ENCODE data around the gene IRF1. TPM values are rescaled to one million over a fixed set of nuclear protein-coding genes. Genes with fewer than 3 reads are reported as not detected.

The IRF1 gene
- total and polyA plus RNA-seq, 12 donors, result 3.0 to 116 (median 20.1) TPM

DNA sequence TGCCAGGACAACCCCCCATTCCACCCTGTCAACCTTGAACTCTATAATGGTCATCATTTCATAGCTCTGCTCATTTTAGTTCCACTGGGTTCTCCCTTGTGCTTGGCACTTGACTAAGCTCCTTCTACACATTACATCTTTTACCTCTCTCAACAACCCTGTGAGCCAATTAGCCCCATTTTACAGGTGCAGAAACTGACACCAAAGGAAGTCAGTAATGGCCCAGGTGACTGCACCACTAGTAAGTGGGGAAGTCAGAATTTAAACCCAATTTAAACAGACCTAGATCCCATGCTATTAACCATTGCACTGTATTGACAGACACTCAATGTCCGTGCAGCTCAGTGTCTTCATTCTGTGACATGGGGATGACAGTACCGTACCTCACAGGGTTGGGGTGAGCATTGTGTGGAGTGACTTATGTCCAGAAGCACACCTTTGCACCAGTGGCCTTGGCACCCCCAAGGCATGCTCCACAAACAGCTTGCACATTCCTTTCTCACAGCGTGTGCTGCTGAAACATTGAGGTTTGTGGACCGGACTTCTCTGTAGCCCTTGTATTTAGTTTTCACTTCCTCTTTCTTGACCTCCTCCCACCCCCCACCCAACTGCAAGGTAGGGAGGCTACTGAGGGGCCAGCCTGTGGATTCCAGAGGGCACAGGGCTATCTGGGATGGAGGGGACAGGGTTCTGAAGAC lies 23.1 kb downstream of the IRF1 start:
- intact Hi-C loops (cut with DNase I), result no loop called here
- 65 to 77% (median 70%) methylated on average over 4 of the region's 4 CpGs for WGBS, 4 donors
- H3K4me1 ChIP-seq (replicated peaks in 1 of 2), result peaks cover 8 to 44% of the 10 kb centered on the region in 2 donors
- no peak overlapping the region for H3K4me3 ChIP-seq
- TF ChIP-seq POLR2A (IDR thresholded peaks at IDR 0.05), result no peak
- TF ChIP-seq, protein P1, sequence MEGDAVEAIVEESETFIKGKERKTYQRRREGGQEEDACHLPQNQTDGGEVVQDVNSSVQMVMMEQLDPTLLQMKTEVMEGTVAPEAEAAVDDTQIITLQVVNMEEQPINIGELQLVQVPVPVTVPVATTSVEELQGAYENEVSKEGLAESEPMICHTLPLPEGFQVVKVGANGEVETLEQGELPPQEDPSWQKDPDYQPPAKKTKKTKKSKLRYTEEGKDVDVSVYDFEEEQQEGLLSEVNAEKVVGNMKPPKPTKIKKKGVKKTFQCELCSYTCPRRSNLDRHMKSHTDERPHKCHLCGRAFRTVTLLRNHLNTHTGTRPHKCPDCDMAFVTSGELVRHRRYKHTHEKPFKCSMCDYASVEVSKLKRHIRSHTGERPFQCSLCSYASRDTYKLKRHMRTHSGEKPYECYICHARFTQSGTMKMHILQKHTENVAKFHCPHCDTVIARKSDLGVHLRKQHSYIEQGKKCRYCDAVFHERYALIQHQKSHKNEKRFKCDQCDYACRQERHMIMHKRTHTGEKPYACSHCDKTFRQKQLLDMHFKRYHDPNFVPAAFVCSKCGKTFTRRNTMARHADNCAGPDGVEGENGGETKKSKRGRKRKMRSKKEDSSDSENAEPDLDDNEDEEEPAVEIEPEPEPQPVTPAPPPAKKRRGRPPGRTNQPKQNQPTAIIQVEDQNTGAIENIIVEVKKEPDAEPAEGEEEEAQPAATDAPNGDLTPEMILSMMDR (IDR thresholded peaks at IDR 0.05), result no peak
- no peaks in the 10 kb centered on the region for H3K9me3 ChIP-seq (replicated peaks in 1 of 3)
- H3K27ac ChIP-seq, result peak overlapping the region in 2 of 5 donors; percentile 61 to 68
- H3K27me3 ChIP-seq, result no peaks in the 10 kb centered on the region
- no peaks in the 10 kb centered on the region for H3K36me3 ChIP-seq (replicated peaks in 1 of 2)
- peak in 2 of 7 donors; percentile 7 to 50 for DNase-seq

DNA sequence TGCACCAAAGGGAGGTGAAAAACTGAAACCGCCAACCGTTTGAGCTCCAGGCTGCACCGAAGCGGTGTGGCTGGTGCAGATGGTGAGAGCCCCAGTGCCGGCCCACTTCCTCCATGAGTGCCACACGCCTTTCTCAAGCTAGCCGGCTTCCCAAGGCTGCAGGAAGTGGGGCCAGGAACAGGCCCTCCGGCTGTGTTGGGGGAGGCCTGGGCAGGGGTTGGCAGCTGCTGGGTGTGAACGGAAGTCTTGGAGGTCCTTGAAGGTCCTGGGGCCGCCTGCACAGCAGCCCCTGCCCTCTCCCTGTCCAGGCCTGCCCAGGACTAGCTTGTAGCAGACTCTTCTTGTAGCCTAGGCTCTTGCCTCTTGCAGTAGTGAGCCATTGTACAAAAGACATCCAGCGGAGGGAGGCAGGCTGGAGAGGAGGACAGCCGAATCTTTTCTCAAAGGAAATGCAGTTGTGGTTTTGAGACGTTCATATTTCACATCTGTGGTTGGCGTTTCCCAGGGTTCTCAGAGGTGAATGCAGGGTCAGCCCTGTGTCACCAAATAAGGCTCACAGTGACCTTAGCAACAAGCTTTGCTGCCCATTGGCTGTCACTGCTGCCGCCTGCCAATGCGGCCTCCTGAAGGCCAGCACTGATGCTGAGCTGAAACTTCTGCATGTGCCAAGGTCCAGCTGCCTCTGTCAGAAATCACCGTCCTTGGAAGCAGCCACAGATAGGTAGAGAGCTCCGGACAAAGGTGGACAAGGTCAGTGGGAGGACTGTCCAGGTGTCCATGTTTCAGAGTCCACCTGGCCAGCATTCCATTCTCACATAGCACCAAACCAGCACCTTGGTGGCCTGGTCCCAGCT lies 23.9 kb downstream of the IRF1 start:
- no peak overlapping the region for H3K4me3 ChIP-seq
- WGBS, 4 donors, result 32 to 47% (median 40%) methylated on average over 9 to 18 of the region's 18 CpGs
- peaks cover 8 to 44% of the 10 kb centered on the region in 2 donors for H3K4me1 ChIP-seq (replicated peaks in 1 of 2)
- H3K9me3 ChIP-seq (replicated peaks in 1 of 3), result no peaks in the 10 kb centered on the region
- H3K36me3 ChIP-seq (replicated peaks in 1 of 2), result no peaks in the 10 kb centered on the region
- TF ChIP-seq POLR2A (IDR thresholded peaks at IDR 0.05), result no peak
- TF ChIP-seq, protein P1 (IDR thresholded peaks at IDR 0.05), result no peak
- intact Hi-C loops (cut with DNase I), result no loop called here
- peak; percentile 34 to 80 (median 68) for DNase-seq
- H3K27me3 ChIP-seq, result no peaks in the 10 kb centered on the region
- H3K27ac ChIP-seq, result peak overlapping the region in 2 of 5 donors; percentile 61 to 68

DNA sequence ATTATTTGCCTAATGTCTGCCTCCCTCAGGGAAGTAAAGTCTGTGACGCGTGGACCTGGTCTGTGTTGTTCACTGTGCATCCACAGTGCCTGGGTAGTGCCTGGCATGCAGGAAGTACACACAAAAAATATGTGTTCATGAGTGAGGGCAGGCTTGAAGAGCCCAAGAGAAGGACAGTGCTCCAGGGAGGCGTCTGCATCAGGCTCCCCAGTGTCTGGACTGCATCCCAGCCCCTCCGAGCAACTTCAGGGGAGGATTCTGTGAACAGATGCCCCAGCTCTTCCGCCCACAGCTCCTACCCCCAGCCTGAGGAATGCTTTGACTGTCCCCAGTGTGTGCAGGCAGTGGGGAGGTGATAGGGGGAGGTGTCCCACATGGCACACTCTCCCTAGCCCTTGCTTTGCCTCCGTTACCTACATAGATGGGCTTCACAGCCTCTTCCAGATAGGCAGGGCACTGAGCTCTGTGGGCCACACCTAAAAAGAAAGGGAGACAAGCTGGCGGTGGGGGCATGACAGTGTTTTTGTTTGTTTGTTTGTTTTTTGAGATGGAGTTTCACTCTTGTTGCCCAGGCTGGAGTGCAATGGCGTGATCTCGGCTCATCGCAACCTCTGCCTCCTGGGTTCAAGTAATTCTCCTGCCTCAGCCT lies 25.4 kb downstream of the IRF1 start:
- peak overlapping the region in 2 of 5 donors; percentile 64 to 79 for H3K27ac ChIP-seq
- H3K9me3 ChIP-seq (replicated peaks in 1 of 3), result no peaks in the 10 kb centered on the region
- H3K27me3 ChIP-seq, result no peaks in the 10 kb centered on the region
- peaks cover 12 to 53% of the 10 kb centered on the region in 2 donors for H3K4me1 ChIP-seq (replicated peaks in 1 of 2)
- peak in 1 of 7 donors; percentile 46 for DNase-seq
- no peaks in the 10 kb centered on the region for H3K36me3 ChIP-seq (replicated peaks in 1 of 2)
- intact Hi-C loops (cut with DNase I), result no loop called here
- 76 to 89% (median 84%) methylated on average over 10 of the region's 10 CpGs for WGBS, 4 donors
- TF ChIP-seq POLR2A (IDR thresholded peaks at IDR 0.05), result no peak
- TF ChIP-seq, protein P1 (IDR thresholded peaks at IDR 0.05), result no peak
- no peak overlapping the region for H3K4me3 ChIP-seq
